HepG2 (cell line): Measurements from ENCODE around the gene ARSJ.

Experiments
- ARNTL ChIP-seq: sonication (generic); formaldehyde crosslinking; IDR thresholded peaks from 2 replicates; pipeline ENCODE4 v1.4.0; 2020; ENCODE audit warnings: mild to moderate bottlenecking, missing genetic modification reagents
- CTCF ChIP-seq: sonication (generic); formaldehyde crosslinking; IDR thresholded peaks from 2 replicates; pipeline ENCODE4 v1.5.0; 2020; ENCODE audit warnings: mild to moderate bottlenecking, missing genetic modification reagents, moderate library complexity
- ETV5 ChIP-seq: IDR thresholded peaks from 2 replicates; pipeline ENCODE4 v1.6.1; 2018; ENCODE audit warnings: missing biosample characterization, missing genetic modification reagents, inconsistent platforms, borderline replicate concordance
- MAFK ChIP-seq, 2 experiments: IDR thresholded peaks in 1 of 2; conservative IDR thresholded peaks in 1 of 2; 2 replicates each; pipeline ENCODE4 v1.6.1; 2011; ENCODE audit warnings: improper control_type of control experiment in 2 of 2, low read length in 2 of 2
- MTA3 ChIP-seq: sonication (generic); formaldehyde crosslinking; IDR thresholded peaks from 2 replicates; pipeline ENCODE4 v1.4.0; 2020; ENCODE audit warnings: missing genetic modification reagents
- POLR2A ChIP-seq, 2 experiments: IDR thresholded peaks; 2 replicates each; pipeline ENCODE4 v1.6.1; 2011; ENCODE audit warnings: low read depth in 2 of 2, low read length in 2 of 2, mild to moderate bottlenecking in 1 of 2, moderate library complexity in 1 of 2; ENCODE audit not compliant: insufficient read depth in 1 of 2
- REST ChIP-seq, 2 experiments: IDR thresholded peaks; 2 replicates each; pipeline ENCODE4 v1.6.1; 2011 to 2012; ENCODE audit warnings: low read length in 2 of 2, borderline replicate concordance in 1 of 2, low read depth in 1 of 2, mild to moderate bottlenecking in 1 of 2, moderate library complexity in 1 of 2
- RFX1 ChIP-seq: fragments of 450-650 bp; IDR thresholded peaks from 2 replicates; pipeline ENCODE4 v1.6.1; 2017
- TCF7L2 ChIP-seq: IDR thresholded peaks from 2 replicates; pipeline ENCODE4 v1.6.1; 2011; ENCODE audit warnings: mild to moderate bottlenecking, low read depth, low read length, moderate library complexity
- ZHX2 ChIP-seq, 2 experiments: sonication (generic) in 1 of 2; formaldehyde crosslinking in 1 of 2; IDR thresholded peaks; 2 replicates each; pipeline versions ENCODE4 v1.6.1 to v1.9.0; 2014 to 2022; ENCODE audit warnings: antibody characterized with exemption in 1 of 2, borderline replicate concordance in 1 of 2, inconsistent platforms in 1 of 2, low read depth in 1 of 2, missing genetic modification reagents in 1 of 2
- ZNF121 ChIP-seq: sonication (generic); formaldehyde crosslinking; IDR thresholded peaks from 2 replicates; pipeline ENCODE4 v1.5.0; 2020; ENCODE audit warnings: mild to moderate bottlenecking, missing genetic modification reagents
- ZNF280D ChIP-seq: sonication (generic); formaldehyde crosslinking; IDR thresholded peaks from 2 replicates; pipeline ENCODE4 v1.5.1; 2020; ENCODE audit warnings: mild to moderate bottlenecking, missing genetic modification reagents
- ZNF772 ChIP-seq: sonication (generic); formaldehyde crosslinking; IDR thresholded peaks from 2 replicates; pipeline ENCODE4 v1.5.0; 2020; ENCODE audit warnings: mild to moderate bottlenecking, missing genetic modification reagents

GRCh38 chr4:113962719-113963265, 16.7 kb downstream of the ARSJ start:
- TF ChIP-seq CTCF (CRISPR knock-in tag) (no peak), MTA3 (CRISPR knock-in tag) (no peak), ARNTL (CRISPR knock-in tag) (no peak), REST (IDR thresholded peaks at IDR 0.05; ENCODE audit: borderline replicate concordance in 1 of 2, low read depth in 1 of 2, low read length in 2 of 2) (no peak), POLR2A (IDR thresholded peaks at IDR 0.05; ENCODE audit: insufficient read depth in 1 of 2, low read depth in 2 of 2, low read length in 2 of 2) (no peak), ZNF772 (CRISPR knock-in tag) (no peak), ZHX2 (IDR thresholded peaks at IDR 0.05; ENCODE audit: low read depth) (no peak), ZHX2 (CRISPR knock-in tag; IDR thresholded peaks at IDR 0.05; ENCODE audit: borderline replicate concordance) (no peak), TCF7L2 (no peak), RFX1 (no peak), MAFK (conservative IDR thresholded peaks at IDR 0.05 in 1 of 2, IDR thresholded peaks at IDR 0.05 in 1 of 2; ENCODE audit: low read length in 2 of 2) (no peak), ZNF121 (CRISPR knock-in tag) (no peak), ETV5 (CRISPR knock-in tag) (no peak), ZNF280D (CRISPR knock-in tag) (no peak)
